Stomach (tissue), 9 donors: Measurements from ENCODE around the gene LY86. TPM values are rescaled to one million over a fixed set of nuclear protein-coding genes. Genes with fewer than 3 reads are reported as not detected.
A peak's percentile ranks its signal among the peaks of the same experiment; 100 is the strongest.

Source experiments
- DNase-seq, 2 donors: peaks; one replicate each; pipeline versions ENCODE4 v3.0.0 to v3.0.0-alpha.2; 2013 to 2019
- H3K27ac ChIP-seq, 5 donors: fragments of 200-600 bp in 4 of 5; sonication (generic) in 4 of 5; one replicate each; pipeline ENCODE4 v1.5.1; 2013 to 2019; ENCODE audit warnings: mild to moderate bottlenecking in 1 of 5, moderate library complexity in 1 of 5
- H3K27me3 ChIP-seq, 3 donors: fragments of 200-600 bp; sonication (generic); one replicate each; pipeline ENCODE4 v1.5.1; 2017 to 2019; ENCODE audit warnings: mixed run types in 1 of 3
- H3K36me3 ChIP-seq, 4 donors: fragments of 200-600 bp; sonication (generic); 1 replicate in 3 of 4; 2 replicates in 1 of 4; pipeline ENCODE4 v1.5.1; 2016 to 2019
- H3K4me1 ChIP-seq, 4 donors: fragments of 200-600 bp; sonication (generic); one replicate each; pipeline ENCODE4 v1.5.1; 2016 to 2019
- H3K4me3 ChIP-seq, 4 donors: fragments of 200-600 bp; sonication (generic) in 3 of 4; one replicate each; pipeline ENCODE4 v1.5.1; 2016 to 2019; ENCODE audit warnings: mild to moderate bottlenecking in 1 of 4
- H3K9me3 ChIP-seq, 4 donors: fragments of 200-600 bp; sonication (generic); one replicate each; pipeline ENCODE4 v1.5.1; 2016 to 2019
- CTCF ChIP-seq, 7 experiments: fragments of 450-650 bp in 4 of 7; fragments of 200-600 bp in 3 of 7; sonication (generic) in 3 of 7; IDR thresholded peaks; one replicate each; pipeline ENCODE4 v1.5.1; 2016 to 2019; ENCODE audit warnings: antibody characterized with exemption in 7 of 7, control low read depth in 2 of 7, mild to moderate bottlenecking in 1 of 7
- EP300 ChIP-seq: sonication (generic); formaldehyde crosslinking; IDR thresholded peaks from one replicate; pipeline ENCODE4 v1.6.1; 2017; ENCODE audit warnings: antibody characterized with exemption
- POLR2A ChIP-seq, 4 donors: fragments of 450-650 bp; IDR thresholded peaks; one replicate each; pipeline ENCODE4 v1.6.1; 2016; ENCODE audit warnings: antibody characterized with exemption in 4 of 4, control low read depth in 2 of 4, mild to moderate bottlenecking in 1 of 4, moderate library complexity in 1 of 4
- POLR2AphosphoS5 ChIP-seq, 3 donors: sonication (generic); formaldehyde crosslinking; IDR thresholded peaks; one replicate each; pipeline ENCODE4 v1.6.1; 2016; ENCODE audit warnings: antibody characterized with exemption in 3 of 3
- WGBS, 5 donors: extraction: QIAGEN DNeasy Blood & Tissue Kit in 3 of 5; methylation state at CpG; one replicate each; pipeline versions ENCODE4 v1.1.5 to v1.1.7; 2013 to 2018; 5-methylcytosine and 5-hydroxymethylcytosine counted together
- intact Hi-C: fragments of 100-400 bp; cut with DNase I; formaldehyde crosslinking; loops from one replicate; pipeline ENCODE4 v1.15.1; 2023; ENCODE audit warnings: low total_unique reads
- polyA plus RNA-seq, 3 donors: library from polyadenylated mRNA; stranded (reverse); fragments of 200-250 nt; gene quantifications; one replicate each; pipeline ENCODE4 v1.2.3, GENCODE V29; 2013
- total RNA-seq, 5 donors: library from RNA; depleted of rRNA; stranded (reverse); fragments of >200 nt; gene quantifications; one replicate each; pipeline versions ENCODE4 v1.1.0 to v1.2.3, GENCODE V29; 2014 to 2016
- donor health status: healthy with polysubstance abuse.
- donor health status: Bipolar disorder and iron deficiency.
- donor health status: healthy.

The LY86 gene
- total and polyA plus RNA-seq, 8 donors, result 2.4 to 3.6 (median 2.7) TPM; not detected in 3

GRCh38 chr6:6585003-6585311, 3.6 kb upstream of the LY86 start:
- 39 to 63% (median 50%) methylated on average over 1 of the region's 1 CpG for WGBS, 5 donors

GRCh38 chr6:6586167-6586566, 2.4 kb upstream of the LY86 start:
- DNase-seq, result no peak
- H3K36me3 ChIP-seq, result no peaks in the 10 kb centered on the region
- H3K4me1 ChIP-seq, result peaks cover 0 to 6% (median 2%) of the 10 kb centered on the region in 4 donors
- H3K9me3 ChIP-seq, result no peaks in the 10 kb centered on the region
- 48 to 89% (median 68%) methylated on average over 2 of the region's 2 CpGs for WGBS, 5 donors
- TF ChIP-seq EP300 (no peak), POLR2AphosphoS5 (IDR thresholded peaks at IDR 0.05) (no peak), CTCF (IDR thresholded peaks at IDR 0.05) (no peak), POLR2A (IDR thresholded peaks at IDR 0.05) (no peak)
- H3K27ac ChIP-seq, result no peak overlapping the region
- intact Hi-C loops, result no loop called here
- no peaks in the 10 kb centered on the region for H3K27me3 ChIP-seq
- H3K4me3 ChIP-seq, result no peak overlapping the region

More at GRCh38 chr6:6585003-6585311, 3.6 kb upstream of the LY86 start:
- Histone ChIP-seq H3K4me3 (no peak overlapping the region), H3K36me3 (no peaks in the 10 kb centered on the region), H3K4me1 (peaks cover 0 to 6% (median 2%) of the 10 kb centered on the region in 4 donors), H3K9me3 (no peaks in the 10 kb centered on the region), H3K27ac (no peak overlapping the region), H3K27me3 (no peaks in the 10 kb centered on the region)
- TF ChIP-seq EP300, result no peak
- TF ChIP-seq CTCF (IDR thresholded peaks at IDR 0.05), result no peak
- TF ChIP-seq POLR2AphosphoS5 (IDR thresholded peaks at IDR 0.05), result no peak
- TF ChIP-seq POLR2A (IDR thresholded peaks at IDR 0.05), result no peak
- no peak for DNase-seq
- intact Hi-C loops, result no loop called here

DNA sequence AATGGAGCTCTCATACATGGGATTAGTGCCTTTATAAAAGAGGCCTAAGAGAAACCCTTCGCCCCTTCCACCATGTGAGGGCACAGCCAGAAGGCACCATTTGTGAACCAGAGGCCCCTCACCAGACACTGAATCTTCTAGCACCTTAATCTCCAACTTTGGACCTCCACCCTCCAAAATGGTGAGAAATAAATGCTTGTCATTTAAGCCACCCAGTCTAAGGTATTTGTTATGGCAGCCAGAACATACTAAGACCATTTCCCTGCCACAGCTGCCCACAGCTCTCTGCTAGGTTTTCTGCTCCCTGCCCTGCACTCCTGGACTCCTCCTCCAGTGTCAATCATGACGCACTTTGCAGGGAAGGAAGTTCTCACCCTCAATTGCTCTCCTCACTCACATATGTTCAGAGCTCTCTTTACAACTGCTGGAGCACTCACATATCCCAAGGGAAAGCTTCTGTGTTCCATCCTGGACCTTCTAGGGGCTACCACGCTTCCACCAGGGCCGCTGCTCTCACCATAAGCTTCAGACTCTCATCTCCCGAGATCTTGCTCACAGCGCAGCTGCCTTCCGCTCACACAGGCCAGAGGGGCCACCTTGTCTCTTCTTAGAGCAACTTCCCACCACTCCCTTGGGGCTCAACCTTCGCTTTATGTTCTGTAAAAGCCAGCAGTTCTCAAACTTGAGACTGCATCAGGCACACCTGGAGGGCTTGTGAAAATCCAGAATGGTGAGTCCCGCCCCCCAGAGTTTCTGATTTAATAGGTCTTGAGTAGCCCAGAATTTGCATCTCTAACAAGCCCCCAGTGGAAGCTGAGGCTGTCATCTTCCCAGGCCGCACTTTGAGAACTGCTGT, 1.6 kb upstream of the LY86 start:
- peak in 1 of 2 donors; percentile 32 for DNase-seq
- TF ChIP-seq CTCF (IDR thresholded peaks at IDR 0.05) (no peak), EP300 (no peak), POLR2A (IDR thresholded peaks at IDR 0.05) (no peak)
- no peak overlapping the region for H3K27ac ChIP-seq

DNA sequence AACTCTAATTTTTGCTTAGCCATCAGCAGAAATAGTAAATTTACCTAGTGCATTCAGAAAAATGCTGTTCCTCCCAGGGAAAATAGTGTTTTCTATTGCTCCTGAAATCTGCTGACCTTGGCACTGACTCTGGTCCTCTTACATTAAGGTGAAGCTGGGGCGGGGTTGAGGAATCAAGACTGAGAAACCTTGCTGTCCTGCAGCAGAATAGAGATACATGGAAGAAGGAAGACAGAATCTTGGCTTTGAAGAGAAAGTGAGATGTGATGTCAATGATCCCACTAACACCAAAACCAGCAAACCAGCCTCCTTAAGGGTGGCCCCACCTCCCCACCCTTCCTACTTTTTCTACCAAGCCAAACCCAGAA, 840 bp upstream of the LY86 start:
- Histone ChIP-seq H3K27ac (no peak overlapping the region), H3K4me1 (peaks cover 0 to 6% (median 2%) of the 10 kb centered on the region in 4 donors), H3K27me3 (no peaks in the 10 kb centered on the region), H3K36me3 (no peaks in the 10 kb centered on the region), H3K9me3 (no peaks in the 10 kb centered on the region), H3K4me3 (no peak overlapping the region)
- TF ChIP-seq EP300, result no peak
- no peak for TF ChIP-seq POLR2A (IDR thresholded peaks at IDR 0.05)
- no peak for TF ChIP-seq POLR2AphosphoS5 (IDR thresholded peaks at IDR 0.05)
- no peak for TF ChIP-seq CTCF (IDR thresholded peaks at IDR 0.05)
- DNase-seq, result no peak
- WGBS, 5 donors, result 75 to 95% (median 89%) methylated on average over 1 of the region's 1 CpG
- intact Hi-C loops, result no loop called here

More for the DNA sequence above, 1.6 kb upstream of the LY86 start:
- Histone ChIP-seq H3K27me3 (no peaks in the 10 kb centered on the region), H3K36me3 (no peaks in the 10 kb centered on the region), H3K9me3 (no peaks in the 10 kb centered on the region), H3K4me3 (no peak overlapping the region), H3K4me1 (peaks cover 0 to 6% (median 2%) of the 10 kb centered on the region in 4 donors)
- intact Hi-C loops, result no loop called here
- 82 to 90% (median 88%) methylated on average over 10 of the region's 10 CpGs for WGBS, 5 donors
